ENCODE data around the gene POLR1A. TPM values are rescaled to one million over a fixed set of nuclear protein-coding genes. Genes with fewer than 3 reads are reported as not detected.

The POLR1A gene
- total RNA-seq, 1 donor from 2014 or later, result 43.2 TPM

GRCh38 chr2:85974390-85974789 lies 131.3 kb downstream of the POLR1A start:
- Mint-ChIP-seq H3K27me3 (ENCODE audit: unreplicated experiment) (no peaks in the 10 kb centered on the region), H3K4me1 (ENCODE audit: unreplicated experiment) (peaks cover 13% of the 10 kb centered on the region), H3K27ac (ENCODE audit: unreplicated experiment) (no peak overlapping the region), H3K9me3 (ENCODE audit: unreplicated experiment) (peaks cover 5% of the 10 kb centered on the region), H3K4me3 (ENCODE audit: unreplicated experiment) (no peak overlapping the region), H3K36me3 (ENCODE audit: unreplicated experiment) (no peaks in the 10 kb centered on the region)
- DNase-seq (ENCODE audit: extremely low spot score, unreplicated experiment), result peak; percentile 25
- no peak for TF ChIP-seq CTCF (IDR thresholded peaks at IDR 0.05)

GRCh38 chr2:85972355-85972754 lies 133.3 kb downstream of the POLR1A start:
- Mint-ChIP-seq H3K27ac (ENCODE audit: unreplicated experiment) (no peak overlapping the region), H3K27me3 (ENCODE audit: unreplicated experiment) (no peaks in the 10 kb centered on the region), H3K36me3 (ENCODE audit: unreplicated experiment) (no peaks in the 10 kb centered on the region), H3K4me1 (ENCODE audit: unreplicated experiment) (no peaks in the 10 kb centered on the region), H3K4me3 (ENCODE audit: unreplicated experiment) (no peak overlapping the region), H3K9me3 (ENCODE audit: unreplicated experiment) (peaks cover 5% of the 10 kb centered on the region)
- no peak for TF ChIP-seq CTCF (IDR thresholded peaks at IDR 0.05)
- no peak for DNase-seq (ENCODE audit: extremely low spot score, unreplicated experiment)

- TF ChIP-seq CTCF (IDR thresholded peaks at IDR 0.05), result no peak
- DNase-seq (ENCODE audit: extremely low spot score, unreplicated experiment), result peak; percentile 7
- H3K36me3 Mint-ChIP-seq (ENCODE audit: unreplicated experiment), result no peaks in the 10 kb centered on the region
- peaks cover 2% of the 10 kb centered on the region for H3K27me3 Mint-ChIP-seq (ENCODE audit: unreplicated experiment)
- H3K27ac Mint-ChIP-seq (ENCODE audit: unreplicated experiment), result no peak overlapping the region
- peaks cover 5% of the 10 kb centered on the region for H3K9me3 Mint-ChIP-seq (ENCODE audit: unreplicated experiment)
- no peaks in the 10 kb centered on the region for H3K4me1 Mint-ChIP-seq (ENCODE audit: unreplicated experiment)
- no peak overlapping the region for H3K4me3 Mint-ChIP-seq (ENCODE audit: unreplicated experiment)
Measured at GRCh38 chr2:85971366-85971765, 134.3 kb downstream of the POLR1A start.

Other genes starting within 250 kb of the POLR1A start
- gene ST3GAL5, start 216.9 kb downstream of the POLR1A start, total RNA-seq, result 42.2 and 43.6 TPM in 2 replicates
- gene PTCD3, start 349 bp upstream of the POLR1A start, total RNA-seq, result 70.9 and 71.8 TPM in 2 replicates
- gene IMMT, start 89.6 kb upstream of the POLR1A start, total RNA-seq, result 79.9 and 81.8 TPM in 2 replicates
- 27.1 and 27.5 TPM in 2 replicates for gene MRPL35, start 93.6 kb upstream of the POLR1A start, total RNA-seq
- gene REEP1, start 231.7 kb upstream of the POLR1A start, total RNA-seq, result 0.16 TPM in 1 of 2 replicates, not detected in the other